Lower leg skin (tissue), 4 donors: ENCODE measurements around the gene ZEB1. TPM values are rescaled to one million over a fixed set of nuclear protein-coding genes. Genes with fewer than 3 reads are reported as not detected.

Experiments
- DNase-seq, 2 donors: peaks; one replicate each; pipeline ENCODE4 v3.0.0-alpha.2; 2019; ENCODE audit warnings: low spot score in 2 of 2
- H3K4me3 ChIP-seq: fragments of 200-600 bp; sonication (generic); 2 replicates; pipeline ENCODE4 v1.5.1; 2017; ENCODE audit warnings: mild to moderate bottlenecking, low read depth; ENCODE audit not compliant: poor library complexity, severe bottlenecking
- CTCF ChIP-seq, 3 donors: fragments of 450-650 bp; IDR thresholded peaks; one replicate each; pipeline ENCODE4 v1.5.1; 2016; ENCODE audit warnings: antibody characterized with exemption in 3 of 3, mild to moderate bottlenecking in 3 of 3, moderate library complexity in 2 of 3
- POLR2A ChIP-seq, 2 donors: fragments of 450-650 bp; IDR thresholded peaks; one replicate each; pipeline ENCODE4 v1.6.1; 2016 to 2017; ENCODE audit warnings: antibody characterized with exemption in 2 of 2, mild to moderate bottlenecking in 1 of 2, moderate library complexity in 1 of 2
- WGBS, 2 donors: methylation state at CpG; one replicate each; pipeline ENCODE4 v1.1.5; 2018; 5-methylcytosine and 5-hydroxymethylcytosine counted together
- intact Hi-C: fragments of 100-400 bp; cut with DNase I; formaldehyde crosslinking; loops from one replicate; pipeline ENCODE4 v1.15.0; 2023; ENCODE audit warnings: low total_unique reads
- total RNA-seq, 4 donors: library from RNA; depleted of rRNA; stranded (reverse); fragments of >200 nt; gene quantifications; one replicate each; pipeline ENCODE4 v1.1.0, GENCODE V29; 2016

Gene ZEB1
- total RNA-seq, 4 donors from 2014 or later = 7.1 to 28.7 (median 10.6) TPM

DNA sequence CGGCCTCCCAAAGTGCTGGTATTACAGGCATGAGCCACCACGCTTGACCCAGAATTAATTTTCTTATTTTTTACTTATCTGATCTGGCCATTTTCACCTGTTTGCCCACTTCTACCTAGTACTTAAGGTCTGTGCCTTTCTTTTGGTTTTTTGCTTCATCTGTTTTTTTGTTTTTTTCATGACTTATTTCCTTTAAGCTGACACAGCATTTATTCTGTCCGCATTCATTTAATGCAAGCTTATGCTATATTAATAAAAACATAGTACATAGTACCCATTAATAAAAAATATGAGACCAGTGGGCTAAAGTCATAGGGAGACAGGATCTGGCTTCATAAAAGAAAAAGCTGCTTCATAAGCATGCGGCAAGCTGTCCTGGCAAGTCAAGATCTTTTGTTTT, 205.4 kb downstream of the ZEB1 start:
- DNase-seq = no peak
- TF ChIP-seq CTCF (IDR thresholded peaks at IDR 0.05) (no peak), POLR2A (IDR thresholded peaks at IDR 0.05) (no peak)
- H3K4me3 ChIP-seq = no peak overlapping the region
- intact Hi-C loops = no loop called here
- 97% methylated on average over 4 of the region's 4 CpGs for WGBS, 2 donors

GRCh38 chr10:31526178-31526577, 207.2 kb downstream of the ZEB1 start:
- no peak overlapping the region for H3K4me3 ChIP-seq
- intact Hi-C loops = no loop called here
- no peak for DNase-seq
- TF ChIP-seq CTCF (IDR thresholded peaks at IDR 0.05) = no peak
- no peak for TF ChIP-seq POLR2A (IDR thresholded peaks at IDR 0.05)
- 64 to 71% methylated on average over 4 of the region's 4 CpGs for WGBS, 2 donors

DNA sequence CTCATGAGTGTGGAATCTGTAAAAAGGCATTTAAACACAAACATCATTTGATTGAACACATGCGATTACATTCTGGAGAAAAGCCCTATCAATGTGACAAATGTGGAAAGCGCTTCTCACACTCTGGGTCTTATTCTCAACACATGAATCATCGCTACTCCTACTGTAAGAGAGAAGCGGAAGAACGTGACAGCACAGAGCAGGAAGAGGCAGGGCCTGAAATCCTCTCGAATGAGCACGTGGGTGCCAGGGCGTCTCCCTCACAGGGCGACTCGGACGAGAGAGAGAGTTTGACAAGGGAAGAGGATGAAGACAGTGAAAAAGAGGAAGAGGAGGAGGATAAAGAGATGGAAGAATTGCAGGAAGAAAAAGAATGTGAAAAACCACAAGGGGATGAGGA, 207.7 kb downstream of the ZEB1 start:
- WGBS, 2 donors = 87 to 89% methylated on average over 11 of the region's 11 CpGs
- no peak overlapping the region for H3K4me3 ChIP-seq
- no peak for DNase-seq
- TF ChIP-seq POLR2A (IDR thresholded peaks at IDR 0.05) = no peak
- no peak for TF ChIP-seq CTCF (IDR thresholded peaks at IDR 0.05)
- intact Hi-C loops = no loop called here

- no peak for DNase-seq
- intact Hi-C loops = no loop called here
- no peak overlapping the region for H3K4me3 ChIP-seq
- TF ChIP-seq CTCF (IDR thresholded peaks at IDR 0.05) (no peak), POLR2A (IDR thresholded peaks at IDR 0.05) (no peak)
These were observed 209.8 kb downstream of the ZEB1 start for GRCh38 chr10:31528831-31529230.

GRCh38 chr10:31536302-31536701, 217.3 kb downstream of the ZEB1 start:
- no peak for DNase-seq
- TF ChIP-seq POLR2A (IDR thresholded peaks at IDR 0.05) (no peak), CTCF (IDR thresholded peaks at IDR 0.05) (no peak)
- no peak overlapping the region for H3K4me3 ChIP-seq
- 53 to 65% methylated on average over 3 of the region's 3 CpGs for WGBS, 2 donors
- intact Hi-C loops = no loop called here

GRCh38 chr10:31549896-31550295, 230.9 kb downstream of the ZEB1 start:
- no peak for TF ChIP-seq CTCF (IDR thresholded peaks at IDR 0.05)
- TF ChIP-seq POLR2A (IDR thresholded peaks at IDR 0.05) = no peak
- no peak for DNase-seq
- no peak overlapping the region for H3K4me3 ChIP-seq
- intact Hi-C loops = no loop called here
- 39 to 44% methylated on average over 2 of the region's 2 CpGs for WGBS, 2 donors
